Measurements from ENCODE around the gene SLC2A1.
"Not testable (repeated sequence)": the region's sequence is repeated elsewhere in the genome, so short reads cannot be mapped to it uniquely, and the experiment has no call there.

SLC2A1 gene

GRCh38 chr1:42927274-42927841 is 31.3 kb downstream of the SLC2A1 start:
- no peak for DNase-seq

GRCh38 chr1:42926879-42927242 is 31.8 kb downstream of the SLC2A1 start:
- no peak for DNase-seq

- DNase-seq = no peak
Measured at GRCh38 chr1:42926235-42926878, 32.3 kb downstream of the SLC2A1 start.

GRCh38 chr1:42924851-42925760 is 33.6 kb downstream of the SLC2A1 start:
- peak; percentile 67 for DNase-seq

- DNase-seq = peak; percentile 98
Measured at GRCh38 chr1:42924082-42924850, 34.4 kb downstream of the SLC2A1 start.

GRCh38 chr1:42923367-42924081 is 35.1 kb downstream of the SLC2A1 start:
- DNase-seq = no peak

GRCh38 chr1:42922687-42923366 is 35.8 kb downstream of the SLC2A1 start:
- peak; percentile 77 for DNase-seq

- no peak for DNase-seq
Measured at GRCh38 chr1:42921769-42922168, 36.9 kb downstream of the SLC2A1 start.

- not testable (repeated sequence) for DNase-seq
Measured at GRCh38 chr1:42919651-42920050, 39.0 kb downstream of the SLC2A1 start.

GRCh38 chr1:42917241-42917495 is 41.5 kb downstream of the SLC2A1 start:
- no peak for DNase-seq

- no peak for DNase-seq
Measured at GRCh38 chr1:42915456-42915855, 43.2 kb downstream of the SLC2A1 start.

- no peak for DNase-seq
Measured at GRCh38 chr1:42914092-42914627, 44.5 kb downstream of the SLC2A1 start.

- DNase-seq = peak; percentile 86
Measured at GRCh38 chr1:42913426-42914091, 45.1 kb downstream of the SLC2A1 start.

- no peak for DNase-seq
Measured at GRCh38 chr1:42910985-42911384, 47.7 kb downstream of the SLC2A1 start.

GRCh38 chr1:42908046-42908445 is 50.6 kb downstream of the SLC2A1 start:
- DNase-seq = no peak

GRCh38 chr1:42904434-42904833 is 54.2 kb downstream of the SLC2A1 start:
- DNase-seq = no peak

- DNase-seq = not testable (repeated sequence)
Measured at GRCh38 chr1:42899960-42900359, 58.7 kb downstream of the SLC2A1 start.

GRCh38 chr1:42891465-42892138 is 67.1 kb downstream of the SLC2A1 start:
- no peak for DNase-seq

GRCh38 chr1:42889264-42889663 is 69.4 kb downstream of the SLC2A1 start:
- DNase-seq = no peak

GRCh38 chr1:42888013-42888633 is 70.5 kb downstream of the SLC2A1 start:
- DNase-seq = no peak

Data from NCI-H2171 treated with DMSO at 0.1 percent for 48 hours (cell line).